Right lobe of liver (tissue), 4 donors: ENCODE measurements around the gene RPL29.

Source experiments
- POLR2A ChIP-seq: fragments of 450-650 bp; IDR thresholded peaks from one replicate; pipeline ENCODE4 v1.6.1; 2017; ENCODE audit warnings: antibody characterized with exemption, mild to moderate bottlenecking
- TF ChIP-seq, protein P1 (sequence below), 4 donors: fragments of 200-600 bp in 3 of 4; fragments of 450-650 bp in 1 of 4; IDR thresholded peaks; one replicate each; pipeline versions ENCODE4 v1.5.1 to v1.8.0; 2016 to 2022; ENCODE audit warnings: antibody characterized with exemption in 4 of 4, mild to moderate bottlenecking in 2 of 4
- donor health status: DM: no; HTN: no; CAD: no.
- donor health status: DM: no; HTN: no; CAD: no.
- donor health status: DM: no; HTN: yes; CAD: no.

GRCh38 chr3:52029535-52029934, 33.8 kb upstream of the RPL29 start:
- TF ChIP-seq, protein P1, sequence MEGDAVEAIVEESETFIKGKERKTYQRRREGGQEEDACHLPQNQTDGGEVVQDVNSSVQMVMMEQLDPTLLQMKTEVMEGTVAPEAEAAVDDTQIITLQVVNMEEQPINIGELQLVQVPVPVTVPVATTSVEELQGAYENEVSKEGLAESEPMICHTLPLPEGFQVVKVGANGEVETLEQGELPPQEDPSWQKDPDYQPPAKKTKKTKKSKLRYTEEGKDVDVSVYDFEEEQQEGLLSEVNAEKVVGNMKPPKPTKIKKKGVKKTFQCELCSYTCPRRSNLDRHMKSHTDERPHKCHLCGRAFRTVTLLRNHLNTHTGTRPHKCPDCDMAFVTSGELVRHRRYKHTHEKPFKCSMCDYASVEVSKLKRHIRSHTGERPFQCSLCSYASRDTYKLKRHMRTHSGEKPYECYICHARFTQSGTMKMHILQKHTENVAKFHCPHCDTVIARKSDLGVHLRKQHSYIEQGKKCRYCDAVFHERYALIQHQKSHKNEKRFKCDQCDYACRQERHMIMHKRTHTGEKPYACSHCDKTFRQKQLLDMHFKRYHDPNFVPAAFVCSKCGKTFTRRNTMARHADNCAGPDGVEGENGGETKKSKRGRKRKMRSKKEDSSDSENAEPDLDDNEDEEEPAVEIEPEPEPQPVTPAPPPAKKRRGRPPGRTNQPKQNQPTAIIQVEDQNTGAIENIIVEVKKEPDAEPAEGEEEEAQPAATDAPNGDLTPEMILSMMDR (IDR thresholded peaks at IDR 0.05) = no peak
- TF ChIP-seq POLR2A = no peak
